Stimulated activated CD8-positive, alpha-beta memory T cell treated with anti-CD3 and anti-CD28 coated beads, Interleukin-4, amount 100 ng/mL, for 4 hours (primary cell): ENCODE measurements around the gene FHIT.

Experiments
- DNase-seq, 2 donors: peaks; one replicate each; pipeline ENCODE4 v3.0.0-alpha.2; 2020; ENCODE audit warnings: low read depth in 2 of 2, low spot score in 1 of 2

Gene FHIT

DNA sequence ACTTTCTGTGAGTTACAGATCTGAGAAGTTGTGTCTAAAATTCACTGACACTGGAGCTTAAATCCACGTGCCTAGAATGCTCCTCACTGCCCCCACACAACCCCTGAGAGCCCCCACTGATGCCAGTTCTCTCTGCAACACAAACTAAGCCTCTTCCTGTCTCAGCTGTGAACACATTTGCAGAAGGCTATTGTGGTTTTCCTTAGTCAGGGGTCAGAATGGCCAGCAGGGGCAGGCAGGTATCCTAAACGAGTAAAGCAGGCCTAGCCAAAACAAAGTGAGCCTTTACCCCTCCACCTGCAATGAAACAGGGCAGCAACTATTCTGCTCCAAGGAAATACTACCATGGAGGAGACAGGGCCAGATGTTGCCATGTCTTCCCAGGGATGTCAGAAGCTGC is 78.6 kb downstream of the FHIT start:
- no peak for DNase-seq

DNA sequence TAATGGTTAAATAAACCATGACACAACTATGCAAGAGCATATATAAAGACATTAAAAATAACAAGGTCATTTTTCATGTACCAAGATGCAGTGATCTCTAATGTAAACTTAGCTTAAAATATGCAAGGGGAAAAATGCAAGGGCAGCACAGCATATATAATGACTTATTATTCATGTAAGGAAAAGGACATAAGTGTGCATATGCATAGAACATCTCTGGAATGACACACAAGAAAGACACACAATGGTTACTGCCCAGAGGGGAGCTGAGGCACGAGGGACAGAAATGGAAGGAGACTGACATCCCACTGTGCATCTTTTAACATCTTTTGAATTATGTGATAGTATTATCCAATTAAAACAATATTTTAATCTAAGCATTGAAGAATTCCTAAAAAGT is 79.0 kb downstream of the FHIT start:
- DNase-seq = no peak

DNA sequence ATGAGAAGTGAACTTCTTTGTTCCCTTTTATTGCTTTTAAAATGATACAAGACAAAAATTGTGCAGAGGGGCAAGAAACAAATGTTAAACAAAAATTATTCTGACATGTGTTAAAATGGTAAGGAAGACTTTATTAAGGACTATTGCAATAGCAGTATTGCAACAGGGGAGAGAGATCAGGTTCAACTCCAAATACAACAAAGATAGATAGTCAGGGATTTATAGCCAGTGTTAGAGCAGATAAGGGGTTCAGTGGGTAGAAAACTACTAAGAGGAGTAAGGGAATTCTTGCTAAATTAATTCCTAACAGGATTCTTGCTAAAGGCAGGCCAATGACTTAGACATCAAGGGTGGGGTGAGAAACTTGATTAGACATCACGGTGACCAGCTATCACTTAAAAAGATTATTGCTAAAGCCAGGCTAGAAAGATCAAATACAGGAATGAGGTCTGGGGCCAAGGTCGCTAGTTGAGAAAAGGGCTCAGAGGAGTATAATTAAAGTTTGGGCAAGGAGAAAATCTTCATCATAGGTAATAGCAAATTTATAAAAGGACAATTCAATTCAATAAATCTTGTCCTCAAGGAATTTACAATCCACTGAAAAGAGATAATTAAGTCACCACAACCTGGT is 81.5 kb downstream of the FHIT start:
- DNase-seq = no peak

GRCh38 chr3:61168286-61168685 is 83.0 kb downstream of the FHIT start:
- no peak for DNase-seq

DNA sequence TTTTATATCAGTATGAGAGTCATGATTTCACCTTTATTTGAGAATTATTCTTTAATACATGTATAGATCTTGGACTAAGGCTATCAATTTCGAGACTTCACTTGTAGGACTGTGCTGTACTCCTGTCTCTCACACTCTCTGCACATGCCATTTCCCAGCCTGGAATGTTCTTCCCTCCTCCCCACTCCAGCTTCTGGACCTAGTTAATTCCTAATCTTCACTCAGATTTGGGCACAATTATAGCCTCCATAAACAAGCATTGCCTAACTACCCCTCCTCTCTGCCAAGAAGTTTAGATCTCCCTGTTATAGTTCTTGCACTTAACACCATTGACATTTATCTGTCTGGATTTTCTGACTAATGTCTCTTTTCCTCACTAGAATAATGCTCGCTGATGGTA is 88.3 kb downstream of the FHIT start:
- DNase-seq = no peak

GRCh38 chr3:61158667-61159066 is 92.6 kb downstream of the FHIT start:
- DNase-seq = no peak

DNA sequence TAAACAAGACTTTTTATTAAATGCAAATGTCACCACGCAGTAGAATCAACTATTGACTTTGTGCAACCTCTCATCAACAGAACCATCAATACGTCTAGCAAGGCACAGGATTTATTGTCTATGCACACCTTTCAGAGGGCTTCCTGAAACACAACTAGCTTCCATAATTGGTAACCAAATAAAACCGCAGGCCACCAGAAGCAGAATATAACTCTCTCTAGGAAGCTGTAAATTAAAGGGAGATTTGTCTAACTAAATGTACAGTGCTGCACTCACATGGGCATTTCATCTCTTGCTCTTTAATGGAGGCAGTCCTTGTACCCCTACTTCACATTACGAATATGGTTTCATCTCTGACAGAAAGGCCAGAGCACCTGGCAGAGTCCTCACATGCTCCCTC is 93.0 kb downstream of the FHIT start:
- DNase-seq = no peak

GRCh38 chr3:61157414-61157813 is 93.8 kb downstream of the FHIT start:
- DNase-seq = no peak

DNA sequence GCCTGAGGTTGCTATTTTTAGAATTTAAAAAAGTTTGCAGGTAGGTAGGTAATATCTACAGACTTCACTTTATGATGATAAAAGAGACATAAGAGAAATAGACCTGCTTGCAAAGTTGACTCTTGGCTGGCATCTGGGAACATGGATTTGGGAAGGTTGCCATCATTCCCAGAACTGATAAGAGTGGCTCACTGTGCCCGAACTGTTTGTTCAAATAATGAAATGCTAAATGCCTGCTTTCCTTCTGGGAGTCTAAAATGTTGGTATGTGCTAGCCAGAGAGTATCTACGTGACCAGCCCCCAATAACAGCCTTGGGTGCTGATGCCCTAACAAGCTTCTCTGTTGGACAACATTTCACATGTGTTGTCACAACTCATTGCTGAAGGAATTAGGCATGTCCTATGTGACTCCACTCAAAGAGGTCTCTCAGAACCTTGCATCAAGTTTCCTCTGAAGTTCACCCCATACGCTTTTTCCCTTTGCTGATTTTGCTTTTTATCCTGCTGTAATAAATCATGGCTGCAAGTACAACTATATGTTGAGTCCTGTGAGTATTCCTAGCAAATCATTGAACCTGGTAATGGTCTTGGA is 95.5 kb downstream of the FHIT start:
- no peak for DNase-seq

GRCh38 chr3:61154457-61155198 is 96.6 kb downstream of the FHIT start:
- no peak for DNase-seq

DNA sequence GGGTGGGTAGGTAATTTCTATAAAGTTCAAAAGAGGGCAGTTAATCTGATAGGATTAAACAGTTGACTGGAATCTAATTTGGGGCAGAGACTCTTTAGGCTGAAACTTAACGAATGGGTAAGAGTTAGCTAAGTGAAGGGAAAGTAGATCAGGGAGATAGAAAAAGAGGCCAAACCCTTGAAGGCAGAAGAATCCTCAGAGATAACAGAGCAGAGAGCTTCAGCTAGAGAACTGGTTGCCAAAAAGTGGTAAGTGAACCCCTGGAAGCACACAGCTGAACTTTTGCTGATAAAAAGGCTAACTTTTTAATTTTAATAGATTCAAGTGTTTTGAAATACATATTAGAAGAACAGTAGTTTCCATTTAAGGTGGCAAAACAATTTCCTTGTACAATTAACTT is 99.2 kb downstream of the FHIT start:
- DNase-seq = no peak

GRCh38 chr3:61149236-61149635 is 102.0 kb downstream of the FHIT start:
- no peak for DNase-seq

GRCh38 chr3:61146010-61146890 is 105.0 kb downstream of the FHIT start:
- no peak for DNase-seq

GRCh38 chr3:61141697-61142096 is 109.6 kb downstream of the FHIT start:
- DNase-seq = no peak

- DNase-seq = no peak
Observed at GRCh38 chr3:61141227-61141626, 110.0 kb downstream of the FHIT start.

GRCh38 chr3:61139686-61140085 is 111.6 kb downstream of the FHIT start:
- no peak for DNase-seq

- no peak for DNase-seq
Observed at GRCh38 chr3:61138401-61138800, 112.9 kb downstream of the FHIT start.

GRCh38 chr3:61136191-61136590 is 115.1 kb downstream of the FHIT start:
- no peak for DNase-seq

GRCh38 chr3:61134532-61134931 is 116.7 kb downstream of the FHIT start:
- no peak for DNase-seq

GRCh38 chr3:61132062-61132461 is 119.2 kb downstream of the FHIT start:
- DNase-seq = no peak

DNA sequence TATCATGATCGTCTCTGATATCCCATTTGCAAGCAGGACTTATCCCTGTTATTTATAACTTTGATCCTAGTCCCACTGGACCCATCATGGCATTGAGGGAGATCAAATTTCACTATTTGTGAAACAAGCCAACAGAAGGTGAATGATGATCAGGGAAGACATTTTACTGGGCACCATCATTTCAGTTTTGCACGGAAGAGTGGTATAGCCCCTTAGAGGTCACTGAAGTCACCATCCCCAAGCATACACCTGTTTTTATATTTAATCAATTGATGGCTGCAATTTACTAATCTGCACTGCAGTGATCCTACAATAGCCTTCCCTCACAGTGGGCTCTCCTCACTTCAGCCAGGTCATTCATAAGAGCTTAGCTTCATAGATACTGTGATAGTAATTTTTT is 132.4 kb downstream of the FHIT start:
- no peak for DNase-seq
